Loucy (cell line): Measurements from ENCODE around the gene ARSG.

ENCODE experiments used
- H2AFZ ChIP-seq: fragments of 200-600 bp; sonication (generic); 2 replicates; pipeline ENCODE4 v1.6.0; 2016; ENCODE audit warnings: antibody characterized with exemption, mild to moderate bottlenecking, low read length, moderate library complexity
- H3F3A ChIP-seq: fragments of 200-600 bp; 2 replicates; pipeline ENCODE4 v1.6.0; 2016; ENCODE audit warnings: antibody characterized with exemption, low read depth, mild to moderate bottlenecking
- H3K27me3 ChIP-seq: fragments of 200-600 bp; sonication (generic); 2 replicates; pipeline ENCODE4 v1.6.1; 2014; ENCODE audit warnings: low read length, mild to moderate bottlenecking; ENCODE audit not compliant: insufficient read depth, poor library complexity, severe bottlenecking
- H3K36me3 ChIP-seq: fragments of 200-600 bp; sonication (generic); 2 replicates; pipeline ENCODE4 v1.6.1; 2016; ENCODE audit warnings: low read length; ENCODE audit not compliant: insufficient read depth
- H3K4me1 ChIP-seq: fragments of 200-600 bp; sonication (generic); 2 replicates; pipeline ENCODE4 v1.5.1; 2014; ENCODE audit warnings: low read length, mild to moderate bottlenecking; ENCODE audit not compliant: insufficient read depth, poor library complexity, severe bottlenecking
- H3K4me2 ChIP-seq: fragments of 200-600 bp; sonication (generic); 2 replicates; pipeline ENCODE4 v1.6.0; 2014; ENCODE audit warnings: antibody characterized with exemption, low read length, low read depth, mild to moderate bottlenecking; ENCODE audit not compliant: poor library complexity, severe bottlenecking
- H3K4me3 ChIP-seq: fragments of 200-600 bp; sonication (generic); 2 replicates; pipeline ENCODE4 v1.5.1; 2014; ENCODE audit warnings: low read length, mild to moderate bottlenecking, mixed read lengths; ENCODE audit not compliant: poor library complexity, severe bottlenecking
- H3K79me2 ChIP-seq: fragments of 200-600 bp; sonication (generic); 2 replicates; pipeline ENCODE4 v1.6.1; 2014; ENCODE audit warnings: low read length; ENCODE audit not compliant: insufficient read depth
- H3K9ac ChIP-seq: fragments of 200-600 bp; sonication (generic); 2 replicates; pipeline ENCODE4 v1.6.0; 2014; ENCODE audit warnings: mild to moderate bottlenecking, low read depth, low read length, moderate library complexity; ENCODE audit not compliant: poor library complexity, severe bottlenecking
- H3K9me2 ChIP-seq: fragments of 200-600 bp; sonication (generic); replicated peaks from 2 replicates; pipeline ENCODE4 v1.6.1; 2016; ENCODE audit warnings: low read depth, low read length, mixed read lengths
- H3K9me3 ChIP-seq: fragments of 200-600 bp; sonication (generic); 2 replicates; pipeline ENCODE4 v1.6.1; 2014; ENCODE audit warnings: mild to moderate bottlenecking, antibody characterized with exemption, low read length, low read depth; ENCODE audit not compliant: insufficient read depth
- H4K20me1 ChIP-seq: fragments of 200-600 bp; sonication (generic); 2 replicates; pipeline ENCODE4 v1.6.0; 2014; ENCODE audit warnings: antibody characterized with exemption, low read length, mild to moderate bottlenecking; ENCODE audit not compliant: insufficient read depth, poor library complexity, severe bottlenecking
- CTCF ChIP-seq: fragments of 200-600 bp; sonication (generic); conservative IDR thresholded peaks from 2 replicates; pipeline ENCODE4 v1.5.1; 2014; ENCODE audit warnings: mild to moderate bottlenecking, antibody characterized with exemption, low read length
- EZH2phosphoT487 ChIP-seq: fragments of 200-600 bp; IDR thresholded peaks from 2 replicates; pipeline ENCODE4 v1.6.1; 2018; ENCODE audit warnings: antibody characterized with exemption, mild to moderate bottlenecking, moderate library complexity, borderline replicate concordance

The ARSG gene

GRCh38 chr17:68294196-68294555 lies 2.9 kb downstream of the ARSG start:
- H4K20me1 ChIP-seq = no peaks in the 10 kb centered on the region
- no peaks in the 10 kb centered on the region for H3F3A ChIP-seq
- H3K9ac ChIP-seq = no peak overlapping the region

GRCh38 chr17:68294617-68295016 lies 3.3 kb downstream of the ARSG start:
- H4K20me1 ChIP-seq = no peaks in the 10 kb centered on the region
- TF ChIP-seq CTCF = no peak
- TF ChIP-seq EZH2phosphoT487 = no peak
- H3K9me3 ChIP-seq = no peaks in the 10 kb centered on the region
- no peak overlapping the region for H3K9ac ChIP-seq
- H3K4me1 ChIP-seq = peaks cover 27% of the 10 kb centered on the region
- H3F3A ChIP-seq = no peaks in the 10 kb centered on the region
- H3K36me3 ChIP-seq = no peaks in the 10 kb centered on the region
- H3K4me3 ChIP-seq = no peak overlapping the region
- no peaks in the 10 kb centered on the region for H3K27me3 ChIP-seq
- no peak overlapping the region for H2AFZ ChIP-seq
- no peak overlapping the region for H3K4me2 ChIP-seq
- no peaks in the 10 kb centered on the region for H3K9me2 ChIP-seq
- 0 out of 2 replicates have a peak, but pooled peaks cover 3% of the 10 kb centered on the region for H3K79me2 ChIP-seq

More at GRCh38 chr17:68294196-68294555, 2.9 kb downstream of the ARSG start:
- H3K9me2 ChIP-seq = no peaks in the 10 kb centered on the region
- H3K9me3 ChIP-seq = no peaks in the 10 kb centered on the region
- no peaks in the 10 kb centered on the region for H3K27me3 ChIP-seq
- no peak overlapping the region for H2AFZ ChIP-seq
- 0 out of 2 replicates have a peak, but pooled peaks cover 3% of the 10 kb centered on the region for H3K79me2 ChIP-seq
- H3K36me3 ChIP-seq = no peaks in the 10 kb centered on the region
- H3K4me2 ChIP-seq = no peak overlapping the region
- H3K4me3 ChIP-seq = no peak overlapping the region
- no peak for TF ChIP-seq EZH2phosphoT487
- no peak for TF ChIP-seq CTCF
- H3K4me1 ChIP-seq = peaks cover 32% of the 10 kb centered on the region

GRCh38 chr17:68295086-68295485 lies 3.8 kb downstream of the ARSG start:
- no peaks in the 10 kb centered on the region for H3K9me3 ChIP-seq
- no peaks in the 10 kb centered on the region for H3K9me2 ChIP-seq
- TF ChIP-seq EZH2phosphoT487 = no peak
- TF ChIP-seq CTCF = no peak
- H3K4me1 ChIP-seq = peaks cover 23% of the 10 kb centered on the region
- H4K20me1 ChIP-seq = no peaks in the 10 kb centered on the region
- H3K27me3 ChIP-seq = no peaks in the 10 kb centered on the region
- H3K4me3 ChIP-seq = no peak overlapping the region
- no peak overlapping the region for H2AFZ ChIP-seq
- no peaks in the 10 kb centered on the region for H3K36me3 ChIP-seq
- H3F3A ChIP-seq = no peaks in the 10 kb centered on the region
- no peak overlapping the region for H3K9ac ChIP-seq
- H3K79me2 ChIP-seq = no peaks in the 10 kb centered on the region
- no peak overlapping the region for H3K4me2 ChIP-seq
